GM10266 (cell line): ENCODE data around the gene OOSP4A.

Experiments
- DNase-seq: peaks from one replicate; pipeline ENCODE4 v3.0.0; 2012; ENCODE audit errors: extremely low spot score
- CTCF ChIP-seq: IDR thresholded peaks from 2 replicates; pipeline ENCODE4 v1.5.1; 2012; ENCODE audit warnings: mild to moderate bottlenecking, low read depth; ENCODE audit not compliant: control insufficient read depth, insufficient read depth; ENCODE audit errors: missing control alignments

Gene OOSP4A

GRCh38 chr11:59960502-59961381, 3.1 kb upstream of the OOSP4A start:
- no peak for TF ChIP-seq CTCF
- DNase-seq, result no peak

GRCh38 chr11:59962107-59962482, 1.7 kb upstream of the OOSP4A start:
- DNase-seq, result no peak
- no peak for TF ChIP-seq CTCF

- DNase-seq, result no peak
- TF ChIP-seq CTCF, result no peak
Observed at GRCh38 chr11:59965424-59965823, 1.6 kb downstream of the OOSP4A start.

- no peak for TF ChIP-seq CTCF
- no peak for DNase-seq
Observed at GRCh38 chr11:59966201-59966600, 2.4 kb downstream of the OOSP4A start.

GRCh38 chr11:59967677-59968394, 4.0 kb downstream of the OOSP4A start:
- no peak for TF ChIP-seq CTCF
- DNase-seq, result no peak

GRCh38 chr11:59968395-59968783, 4.6 kb downstream of the OOSP4A start:
- TF ChIP-seq CTCF, result no peak
- no peak for DNase-seq

GRCh38 chr11:59973097-59973496, 9.3 kb downstream of the OOSP4A start:
- no peak for TF ChIP-seq CTCF
- no peak for DNase-seq
